ENCODE data around the gene PRR33.

The PRR33 gene

GRCh38 chr11:1935156-1936071 is 43.7 kb upstream of the PRR33 start:
- TF ChIP-seq, protein P1, sequence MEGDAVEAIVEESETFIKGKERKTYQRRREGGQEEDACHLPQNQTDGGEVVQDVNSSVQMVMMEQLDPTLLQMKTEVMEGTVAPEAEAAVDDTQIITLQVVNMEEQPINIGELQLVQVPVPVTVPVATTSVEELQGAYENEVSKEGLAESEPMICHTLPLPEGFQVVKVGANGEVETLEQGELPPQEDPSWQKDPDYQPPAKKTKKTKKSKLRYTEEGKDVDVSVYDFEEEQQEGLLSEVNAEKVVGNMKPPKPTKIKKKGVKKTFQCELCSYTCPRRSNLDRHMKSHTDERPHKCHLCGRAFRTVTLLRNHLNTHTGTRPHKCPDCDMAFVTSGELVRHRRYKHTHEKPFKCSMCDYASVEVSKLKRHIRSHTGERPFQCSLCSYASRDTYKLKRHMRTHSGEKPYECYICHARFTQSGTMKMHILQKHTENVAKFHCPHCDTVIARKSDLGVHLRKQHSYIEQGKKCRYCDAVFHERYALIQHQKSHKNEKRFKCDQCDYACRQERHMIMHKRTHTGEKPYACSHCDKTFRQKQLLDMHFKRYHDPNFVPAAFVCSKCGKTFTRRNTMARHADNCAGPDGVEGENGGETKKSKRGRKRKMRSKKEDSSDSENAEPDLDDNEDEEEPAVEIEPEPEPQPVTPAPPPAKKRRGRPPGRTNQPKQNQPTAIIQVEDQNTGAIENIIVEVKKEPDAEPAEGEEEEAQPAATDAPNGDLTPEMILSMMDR (conservative IDR thresholded peaks at IDR 0.05; ENCODE audit: low read length), result no peak
- TF ChIP-seq EZH2phosphoT487 (IDR thresholded peaks at IDR 0.05; ENCODE audit: borderline replicate concordance), result no peak
- H3K9me3 ChIP-seq (ENCODE audit: insufficient read depth, low read depth, low read length), result no peaks in the 10 kb centered on the region
- no peaks in the 10 kb centered on the region for H3K79me2 ChIP-seq (ENCODE audit: insufficient read depth, low read length)
- H3K4me3 ChIP-seq (ENCODE audit: low read length, poor library complexity, severe bottlenecking), result no peak overlapping the region
- H3K27me3 ChIP-seq (ENCODE audit: insufficient read depth, low read length, poor library complexity, severe bottlenecking), result no peaks in the 10 kb centered on the region
- H3F3A ChIP-seq (ENCODE audit: low read depth), result no peaks in the 10 kb centered on the region
- H3K4me1 ChIP-seq (ENCODE audit: insufficient read depth, low read length, poor library complexity, severe bottlenecking), result no peaks in the 10 kb centered on the region
- H3K4me2 ChIP-seq (ENCODE audit: low read depth, low read length, poor library complexity, severe bottlenecking), result no peak overlapping the region
- no peaks in the 10 kb centered on the region for H3K36me3 ChIP-seq (ENCODE audit: insufficient read depth, low read length)
- H2AFZ ChIP-seq (ENCODE audit: low read length), result no peak overlapping the region
- H4K20me1 ChIP-seq (ENCODE audit: insufficient read depth, low read length, poor library complexity, severe bottlenecking), result no peaks in the 10 kb centered on the region
- H3K9ac ChIP-seq (ENCODE audit: low read depth, low read length, poor library complexity, severe bottlenecking), result no peak overlapping the region
- H3K9me2 ChIP-seq (replicated peaks; ENCODE audit: low read depth, low read length), result no peaks in the 10 kb centered on the region

DNA sequence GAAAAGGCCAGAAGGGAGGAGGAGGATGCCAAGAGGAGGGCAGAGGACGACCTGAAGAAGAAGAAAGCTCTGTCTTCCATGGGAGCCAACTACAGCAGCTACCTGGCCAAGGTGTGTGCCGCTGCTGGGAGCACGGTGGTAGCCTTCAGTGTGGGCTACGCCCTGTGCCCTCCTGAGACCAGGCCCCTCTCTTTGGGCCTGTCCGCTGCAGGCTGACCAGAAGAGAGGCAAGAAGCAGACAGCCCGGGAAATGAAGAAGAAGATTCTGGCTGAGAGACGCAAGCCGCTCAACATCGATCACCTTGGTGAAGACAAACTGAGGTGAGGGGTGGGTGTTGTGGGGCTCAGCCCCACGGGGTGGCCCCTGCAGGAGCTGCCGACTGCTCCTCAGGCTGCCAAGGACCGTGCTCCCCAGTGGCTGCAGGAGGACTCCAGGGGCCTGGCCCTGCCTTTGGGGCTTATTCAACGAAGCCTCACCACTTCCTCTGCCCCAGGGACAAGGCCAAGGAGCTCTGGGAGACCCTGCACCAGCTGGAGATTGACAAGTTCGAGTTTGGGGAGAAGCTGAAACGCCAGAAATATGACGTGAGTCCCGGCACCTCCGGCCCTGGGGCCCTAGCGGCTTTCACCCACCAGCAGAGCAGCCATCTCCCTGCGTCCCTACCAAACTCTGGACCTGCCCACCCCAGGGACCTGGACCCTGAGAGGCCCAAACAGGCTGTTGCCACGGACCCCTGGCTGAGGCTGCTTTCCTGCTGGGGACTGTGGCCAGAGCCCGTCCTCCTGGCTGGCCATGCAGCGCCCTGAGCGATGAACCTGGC is 42.9 kb upstream of the PRR33 start:
- no peak overlapping the region for H3K9ac ChIP-seq (ENCODE audit: low read depth, low read length, poor library complexity, severe bottlenecking)

More for the DNA sequence above, 42.9 kb upstream of the PRR33 start:
- no peaks in the 10 kb centered on the region for H3K36me3 ChIP-seq (ENCODE audit: insufficient read depth, low read length)
- TF ChIP-seq, protein P1 (conservative IDR thresholded peaks at IDR 0.05; ENCODE audit: low read length), result no peak
- no peak for TF ChIP-seq EZH2phosphoT487 (IDR thresholded peaks at IDR 0.05; ENCODE audit: borderline replicate concordance)
- H2AFZ ChIP-seq (ENCODE audit: low read length), result no peak overlapping the region
- H3K4me3 ChIP-seq (ENCODE audit: low read length, poor library complexity, severe bottlenecking), result no peak overlapping the region
- H3F3A ChIP-seq (ENCODE audit: low read depth), result no peaks in the 10 kb centered on the region
- no peaks in the 10 kb centered on the region for H3K9me3 ChIP-seq (ENCODE audit: insufficient read depth, low read depth, low read length)
- no peaks in the 10 kb centered on the region for H3K79me2 ChIP-seq (ENCODE audit: insufficient read depth, low read length)
- no peaks in the 10 kb centered on the region for H3K27me3 ChIP-seq (ENCODE audit: insufficient read depth, low read length, poor library complexity, severe bottlenecking)
- no peaks in the 10 kb centered on the region for H3K4me1 ChIP-seq (ENCODE audit: insufficient read depth, low read length, poor library complexity, severe bottlenecking)
- H4K20me1 ChIP-seq (ENCODE audit: insufficient read depth, low read length, poor library complexity, severe bottlenecking), result no peaks in the 10 kb centered on the region
- no peak overlapping the region for H3K4me2 ChIP-seq (ENCODE audit: low read depth, low read length, poor library complexity, severe bottlenecking)
- H3K9me2 ChIP-seq (replicated peaks; ENCODE audit: low read depth, low read length), result no peaks in the 10 kb centered on the region
